OCI-LY3 (cell line): ENCODE data around the gene PGS1.

Experiments used
- H2AFZ ChIP-seq: fragments of 200-600, 300-600 bp; shearing (Covaris generic); 2 replicates; pipeline ENCODE4 v1.6.0; 2014; ENCODE audit warnings: antibody characterized with exemption, low read depth, low read length
- H3K27ac ChIP-seq: fragments of 200-600, 300-600 bp; sonication (generic); 2 replicates; pipeline ENCODE4 v1.5.1; 2014; ENCODE audit warnings: mild to moderate bottlenecking, low read length, moderate library complexity, mixed read lengths
- H3K27me3 ChIP-seq: fragments of 200-600, 300-600 bp; sonication (generic); 2 replicates; pipeline ENCODE4 v1.6.1; 2014; ENCODE audit warnings: low read depth, low read length, mixed read lengths
- H3K36me3 ChIP-seq: fragments of 200-600, 300-600 bp; sonication (generic); replicated peaks from 2 replicates; pipeline ENCODE3; 2014; ENCODE audit warnings: low read depth, low read length, mixed read lengths
- H3K4me1 ChIP-seq: fragments of 300-600, 200-600 bp; sonication (generic); 2 replicates; pipeline ENCODE4 v1.6.1; 2014; ENCODE audit warnings: low read length, mixed read lengths
- H3K4me2 ChIP-seq: fragments of 200-600, 300-600 bp; sonication (generic); 2 replicates; pipeline ENCODE4 v1.6.1; 2014; ENCODE audit warnings: low read length, mixed read lengths
- H3K4me3 ChIP-seq: fragments of 300-600, 200-600 bp; sonication (generic); 2 replicates; pipeline ENCODE4 v1.5.1; 2014; ENCODE audit warnings: antibody characterized with exemption, mild to moderate bottlenecking, low read length, moderate library complexity
- H3K79me2 ChIP-seq: fragments of 300-600, 200-600 bp; shearing (Covaris generic); 2 replicates; pipeline ENCODE4 v1.6.1; 2014; ENCODE audit warnings: mild to moderate bottlenecking, low read length, mixed read lengths
- H3K9ac ChIP-seq: fragments of 300-600, 200-600 bp; shearing (Covaris generic); 2 replicates; pipeline ENCODE4 v1.6.0; 2014; ENCODE audit warnings: mild to moderate bottlenecking, low read length, moderate library complexity
- H3K9me3 ChIP-seq: fragments of 200-600, 300-600 bp; shearing (Covaris generic); 2 replicates; pipeline ENCODE4 v1.6.1; 2014; ENCODE audit warnings: low read length, mixed read lengths; ENCODE audit not compliant: insufficient read depth
- H4K20me1 ChIP-seq: fragments of 200-600, 300-600 bp; sonication (generic); 2 replicates; pipeline ENCODE4 v1.6.1; 2016; ENCODE audit warnings: low read length, mixed read lengths; ENCODE audit not compliant: insufficient read depth
- EZH2phosphoT487 ChIP-seq: fragments of 200-600 bp; shearing (Covaris generic); IDR thresholded peaks from 2 replicates; pipeline ENCODE4 v1.6.1; 2018; ENCODE audit warnings: antibody characterized with exemption, mixed run types, low read depth
- TF ChIP-seq, protein P1 (sequence below): fragments of 200-600, 300-600 bp; sonication (generic); IDR thresholded peaks from 2 replicates; pipeline ENCODE4 v1.5.1; 2014; ENCODE audit warnings: antibody characterized with exemption, low read length, low read depth

The PGS1 gene

DNA sequence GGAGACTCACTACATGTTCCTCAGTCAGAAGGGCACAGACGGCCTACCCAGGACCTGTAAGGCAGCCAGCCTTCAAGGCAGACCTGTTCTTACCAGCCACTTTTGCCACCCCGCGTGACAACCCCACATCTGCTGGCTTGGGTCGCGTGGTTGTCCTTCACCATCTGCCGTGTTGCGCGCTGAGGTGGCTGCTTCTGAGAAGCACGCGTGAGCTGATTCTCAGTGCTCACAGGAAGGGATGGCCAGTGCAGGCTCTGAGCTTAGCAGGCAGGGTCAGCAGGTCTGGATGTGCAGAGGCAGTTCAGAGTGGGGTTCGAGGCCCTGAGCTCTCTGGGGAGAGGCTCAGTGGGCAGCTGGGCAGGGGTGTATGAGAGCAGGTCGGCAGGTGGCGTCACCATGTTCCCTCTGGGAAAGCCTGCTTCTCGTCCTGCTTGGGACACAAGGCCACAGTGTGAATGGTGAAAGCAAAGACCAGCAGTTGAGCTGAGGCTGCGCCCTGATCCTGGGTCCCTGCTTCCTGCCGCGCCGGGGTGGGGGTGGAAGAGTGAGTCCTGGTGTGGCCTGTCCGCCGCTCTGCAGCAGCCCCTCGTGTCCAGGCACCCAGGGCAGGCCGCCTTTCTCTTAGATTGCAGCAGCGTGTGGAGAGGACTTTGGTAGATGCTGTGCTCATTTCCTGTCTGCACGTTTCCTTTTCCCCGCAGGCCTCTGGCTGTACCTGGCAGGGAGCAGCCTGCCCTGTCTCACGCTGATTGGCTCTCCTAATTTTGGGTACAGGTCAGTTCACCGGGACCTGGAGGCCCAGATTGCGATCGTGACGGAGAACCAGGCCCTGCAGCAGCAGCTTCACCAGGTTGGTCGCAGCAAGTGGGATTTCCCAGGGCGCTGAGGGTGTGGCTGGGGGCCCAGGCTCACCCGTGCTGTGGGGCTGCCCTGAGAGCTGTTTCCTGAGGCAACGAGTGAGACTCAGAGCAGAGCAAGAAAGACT, 36.0 kb downstream of the PGS1 start:
- peaks cover 66% of the 10 kb centered on the region for H3K79me2 ChIP-seq

DNA sequence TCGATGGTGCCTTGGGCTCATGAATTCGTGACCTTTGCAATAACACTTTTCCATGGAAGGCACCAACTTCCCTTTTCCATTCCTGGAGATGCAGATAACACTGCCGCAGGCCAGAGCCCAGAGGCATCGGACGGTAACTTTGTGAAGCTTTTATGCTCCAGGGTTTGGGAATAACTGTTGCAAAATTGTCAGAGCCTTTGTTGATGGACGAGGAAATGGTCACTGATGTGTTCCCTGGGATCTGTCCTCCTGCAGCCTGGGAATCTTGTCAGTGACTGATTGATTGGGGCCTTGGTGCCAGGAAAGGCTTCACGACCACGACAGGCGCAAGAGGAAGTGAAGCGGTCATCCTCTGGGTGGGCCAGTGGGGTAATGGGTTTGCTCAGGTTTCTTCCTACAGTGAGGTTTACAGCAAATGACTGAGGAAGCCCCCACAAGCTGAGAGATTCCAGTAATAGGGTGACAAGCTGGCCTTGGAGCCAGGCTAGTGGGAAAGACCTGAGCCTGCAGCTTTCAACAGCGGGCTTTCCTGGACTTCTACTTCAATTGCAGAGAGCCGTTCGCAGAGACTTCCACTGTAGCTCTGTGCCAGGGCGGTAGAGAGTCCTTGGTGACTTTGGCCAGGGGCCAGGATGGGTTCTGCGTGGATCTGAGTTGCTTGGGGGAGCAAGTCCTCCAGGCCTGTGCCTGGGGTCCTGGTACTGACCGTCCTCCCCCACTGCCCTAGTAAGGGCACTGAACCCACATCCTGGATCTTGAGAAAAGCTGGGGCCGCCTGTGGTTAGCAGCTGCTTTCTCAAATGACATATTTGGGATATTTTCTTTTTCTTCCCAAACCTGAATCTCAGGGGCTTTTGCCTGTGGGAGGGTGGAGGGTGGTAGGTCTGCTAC, 37.6 kb downstream of the PGS1 start:
- no peak overlapping the region for H3K27ac ChIP-seq
- peaks cover 67% of the 10 kb centered on the region for H4K20me1 ChIP-seq
- peaks cover 71% of the 10 kb centered on the region for H3K36me3 ChIP-seq
- H3K27me3 ChIP-seq = no peaks in the 10 kb centered on the region
- H3K79me2 ChIP-seq = peaks cover 61% of the 10 kb centered on the region
- no peaks in the 10 kb centered on the region for H3K4me1 ChIP-seq
- H2AFZ ChIP-seq = no peak overlapping the region
- H3K4me3 ChIP-seq = no peak overlapping the region
- TF ChIP-seq, protein P1, sequence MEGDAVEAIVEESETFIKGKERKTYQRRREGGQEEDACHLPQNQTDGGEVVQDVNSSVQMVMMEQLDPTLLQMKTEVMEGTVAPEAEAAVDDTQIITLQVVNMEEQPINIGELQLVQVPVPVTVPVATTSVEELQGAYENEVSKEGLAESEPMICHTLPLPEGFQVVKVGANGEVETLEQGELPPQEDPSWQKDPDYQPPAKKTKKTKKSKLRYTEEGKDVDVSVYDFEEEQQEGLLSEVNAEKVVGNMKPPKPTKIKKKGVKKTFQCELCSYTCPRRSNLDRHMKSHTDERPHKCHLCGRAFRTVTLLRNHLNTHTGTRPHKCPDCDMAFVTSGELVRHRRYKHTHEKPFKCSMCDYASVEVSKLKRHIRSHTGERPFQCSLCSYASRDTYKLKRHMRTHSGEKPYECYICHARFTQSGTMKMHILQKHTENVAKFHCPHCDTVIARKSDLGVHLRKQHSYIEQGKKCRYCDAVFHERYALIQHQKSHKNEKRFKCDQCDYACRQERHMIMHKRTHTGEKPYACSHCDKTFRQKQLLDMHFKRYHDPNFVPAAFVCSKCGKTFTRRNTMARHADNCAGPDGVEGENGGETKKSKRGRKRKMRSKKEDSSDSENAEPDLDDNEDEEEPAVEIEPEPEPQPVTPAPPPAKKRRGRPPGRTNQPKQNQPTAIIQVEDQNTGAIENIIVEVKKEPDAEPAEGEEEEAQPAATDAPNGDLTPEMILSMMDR = no peak
- TF ChIP-seq EZH2phosphoT487 = no peak
- no peak overlapping the region for H3K4me2 ChIP-seq
- H3K9ac ChIP-seq = no peak overlapping the region
- H3K9me3 ChIP-seq = no peaks in the 10 kb centered on the region

More for the DNA sequence above, 36.0 kb downstream of the PGS1 start:
- H3K4me3 ChIP-seq = no peak overlapping the region
- peaks cover 75% of the 10 kb centered on the region for H4K20me1 ChIP-seq
- TF ChIP-seq EZH2phosphoT487 = no peak
- TF ChIP-seq, protein P1 = no peak
- H3K27me3 ChIP-seq = no peaks in the 10 kb centered on the region
- H3K27ac ChIP-seq = no peak overlapping the region
- peaks cover 62% of the 10 kb centered on the region for H3K36me3 ChIP-seq
- no peak overlapping the region for H2AFZ ChIP-seq
- no peak overlapping the region for H3K9ac ChIP-seq
- no peaks in the 10 kb centered on the region for H3K4me1 ChIP-seq
- H3K4me2 ChIP-seq = no peak overlapping the region
- H3K9me3 ChIP-seq = no peaks in the 10 kb centered on the region

DNA sequence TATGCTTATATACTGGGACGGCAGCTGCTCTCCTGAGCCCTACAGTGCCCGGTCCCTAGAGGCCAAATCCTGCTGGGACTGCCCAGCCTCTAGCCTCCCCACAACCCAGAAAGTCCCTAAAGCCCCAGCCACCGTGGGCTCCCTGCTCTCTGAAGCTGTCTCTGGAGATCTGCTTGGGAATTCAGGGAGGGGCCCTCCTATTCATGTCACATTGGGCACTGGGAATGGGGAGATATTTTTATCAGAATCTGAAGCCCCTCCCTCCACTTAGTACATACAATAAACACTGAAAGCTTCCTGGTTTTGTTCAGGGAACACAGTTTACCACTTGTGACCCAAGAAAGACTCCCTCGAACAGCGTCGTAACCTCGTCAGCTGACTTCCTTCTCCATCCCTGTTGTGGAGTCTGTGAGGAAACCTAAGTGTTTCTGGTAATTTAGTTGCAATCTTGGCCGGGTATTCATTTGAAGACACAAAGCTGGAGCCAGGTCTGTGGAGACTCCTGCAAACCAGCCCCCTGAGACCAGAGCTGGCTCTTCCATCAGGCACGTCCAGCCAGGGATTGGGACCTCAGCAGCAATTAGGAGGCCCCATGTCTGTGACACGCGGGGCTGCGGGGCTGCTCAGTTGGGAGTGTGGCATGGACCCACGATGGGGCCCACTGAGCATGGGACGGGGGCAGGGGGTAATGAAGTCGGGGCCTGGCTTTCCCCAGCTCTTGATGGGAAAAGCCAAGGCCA, 38.5 kb downstream of the PGS1 start:
- H3K27ac ChIP-seq = no peak overlapping the region
- H3K9ac ChIP-seq = no peak overlapping the region
- no peak overlapping the region for H3K4me2 ChIP-seq
- no peak for TF ChIP-seq EZH2phosphoT487
- TF ChIP-seq, protein P1 = no peak
- no peaks in the 10 kb centered on the region for H3K9me3 ChIP-seq
- peaks cover 75% of the 10 kb centered on the region for H3K36me3 ChIP-seq
- H2AFZ ChIP-seq = no peak overlapping the region
- peaks cover 53% of the 10 kb centered on the region for H3K79me2 ChIP-seq
- no peak overlapping the region for H3K4me3 ChIP-seq
- H3K4me1 ChIP-seq = no peaks in the 10 kb centered on the region
- no peaks in the 10 kb centered on the region for H3K27me3 ChIP-seq
- peaks cover 65% of the 10 kb centered on the region for H4K20me1 ChIP-seq
